Tibial nerve (tissue), 4 donors: ENCODE measurements around the gene SORL1-AS1.

Experiments used
- EP300 ChIP-seq, 2 donors: sonication (generic); formaldehyde crosslinking; IDR thresholded peaks; one replicate each; pipeline ENCODE4 v1.6.1; 2017; ENCODE audit warnings: antibody characterized with exemption in 2 of 2, mild to moderate bottlenecking in 1 of 2
- POLR2A ChIP-seq, 2 donors: fragments of 450-650 bp; IDR thresholded peaks; one replicate each; pipeline ENCODE4 v1.6.1; 2017; ENCODE audit warnings: antibody characterized with exemption in 2 of 2, mild to moderate bottlenecking in 2 of 2, moderate library complexity in 2 of 2
- TF ChIP-seq, protein P1 (sequence below), 5 experiments: fragments of 200-600 bp in 3 of 5; fragments of 450-650 bp in 2 of 5; sonication (generic) in 3 of 5; IDR thresholded peaks; one replicate each; pipeline ENCODE4 v1.5.1; 2016 to 2019; ENCODE audit warnings: antibody characterized with exemption in 5 of 5, mild to moderate bottlenecking in 3 of 5, moderate library complexity in 2 of 5

DNA sequence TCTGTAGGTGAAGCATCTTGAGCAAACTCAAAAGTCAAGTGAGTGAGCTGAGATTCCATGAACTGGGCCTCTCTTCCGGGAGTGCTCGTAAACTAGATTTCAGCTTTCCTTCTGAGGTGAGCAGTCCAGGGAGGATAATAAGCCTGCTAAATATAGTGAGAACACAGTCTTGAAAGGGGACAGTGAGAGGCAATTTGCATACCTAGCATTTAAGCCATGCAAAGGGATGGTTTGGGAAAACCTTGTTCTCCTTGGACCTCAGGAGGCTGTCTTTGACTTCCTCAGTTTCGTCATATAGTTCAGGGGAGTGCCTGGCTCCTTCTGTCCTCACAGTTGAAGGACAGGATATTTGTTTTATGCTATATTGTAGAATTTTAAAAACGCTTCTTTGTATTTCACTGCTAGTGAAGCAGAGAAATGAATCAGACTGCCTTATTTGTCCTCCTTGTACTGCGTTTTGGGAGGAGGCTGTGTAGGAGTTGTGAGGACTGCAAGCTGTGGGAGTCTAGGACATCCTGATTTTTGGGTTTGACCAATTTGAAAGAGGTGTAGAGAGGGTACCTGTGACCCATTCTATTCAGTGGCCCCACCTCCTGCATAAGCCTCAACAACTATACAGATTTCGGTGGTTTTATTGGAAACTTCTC, 11.0 kb upstream of the SORL1-AS1 start:
- TF ChIP-seq POLR2A (IDR thresholded peaks at IDR 0.05): no peak
- TF ChIP-seq EP300 (IDR thresholded peaks at IDR 0.05): no peak
- TF ChIP-seq, protein P1, sequence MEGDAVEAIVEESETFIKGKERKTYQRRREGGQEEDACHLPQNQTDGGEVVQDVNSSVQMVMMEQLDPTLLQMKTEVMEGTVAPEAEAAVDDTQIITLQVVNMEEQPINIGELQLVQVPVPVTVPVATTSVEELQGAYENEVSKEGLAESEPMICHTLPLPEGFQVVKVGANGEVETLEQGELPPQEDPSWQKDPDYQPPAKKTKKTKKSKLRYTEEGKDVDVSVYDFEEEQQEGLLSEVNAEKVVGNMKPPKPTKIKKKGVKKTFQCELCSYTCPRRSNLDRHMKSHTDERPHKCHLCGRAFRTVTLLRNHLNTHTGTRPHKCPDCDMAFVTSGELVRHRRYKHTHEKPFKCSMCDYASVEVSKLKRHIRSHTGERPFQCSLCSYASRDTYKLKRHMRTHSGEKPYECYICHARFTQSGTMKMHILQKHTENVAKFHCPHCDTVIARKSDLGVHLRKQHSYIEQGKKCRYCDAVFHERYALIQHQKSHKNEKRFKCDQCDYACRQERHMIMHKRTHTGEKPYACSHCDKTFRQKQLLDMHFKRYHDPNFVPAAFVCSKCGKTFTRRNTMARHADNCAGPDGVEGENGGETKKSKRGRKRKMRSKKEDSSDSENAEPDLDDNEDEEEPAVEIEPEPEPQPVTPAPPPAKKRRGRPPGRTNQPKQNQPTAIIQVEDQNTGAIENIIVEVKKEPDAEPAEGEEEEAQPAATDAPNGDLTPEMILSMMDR (IDR thresholded peaks at IDR 0.05): no peak
